LNCaP clone FGC (cell line): ENCODE measurements around the gene C2CD4A.

Experiments
- DNase-seq: peaks from one replicate; pipeline ENCODE4 v3.0.0-alpha.2; 2011; ENCODE audit warnings: low read depth
- H3K4me3 ChIP-seq: 2 replicates; pipeline ENCODE4 v1.5.1; 2011; ENCODE audit warnings: mild to moderate bottlenecking, low read depth, low read length, control low read depth
- TF ChIP-seq, protein P1 (sequence below): IDR thresholded peaks from 2 replicates; pipeline ENCODE4 v1.5.1; 2012; ENCODE audit warnings: mild to moderate bottlenecking; ENCODE audit not compliant: control insufficient read depth, insufficient read depth; ENCODE audit errors: extremely low read depth

Gene C2CD4A

DNA sequence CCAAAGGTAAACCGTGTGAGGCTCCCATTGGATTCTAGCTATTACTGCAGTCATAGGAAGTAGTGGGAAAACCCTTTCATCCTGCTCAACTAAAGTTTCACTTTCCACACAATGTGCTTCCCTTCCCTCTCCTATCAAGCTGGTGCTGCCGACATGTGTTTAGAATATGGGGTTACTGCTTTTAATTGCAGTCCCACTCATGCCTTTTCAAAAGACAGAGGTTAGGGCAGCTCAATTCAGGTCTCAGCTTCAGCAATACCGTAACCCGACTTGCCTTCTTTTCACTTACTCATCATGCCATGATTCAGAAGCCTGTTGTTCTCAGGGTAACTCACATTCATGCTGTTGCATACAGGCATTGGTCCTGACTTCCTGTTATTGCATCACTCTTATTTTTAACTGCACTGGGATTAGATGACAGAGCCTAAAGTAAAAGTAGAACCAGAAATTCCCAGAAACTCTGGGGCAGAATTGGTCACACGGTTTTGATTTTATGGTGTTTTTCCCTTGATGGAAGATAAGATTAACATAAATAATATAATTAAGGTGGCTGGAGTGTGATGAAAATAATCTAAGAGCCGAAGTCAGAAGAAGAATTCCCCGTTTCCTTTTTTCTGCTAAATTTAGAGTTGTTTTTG, 52.6 kb downstream of the C2CD4A start:
- TF ChIP-seq, protein P1, sequence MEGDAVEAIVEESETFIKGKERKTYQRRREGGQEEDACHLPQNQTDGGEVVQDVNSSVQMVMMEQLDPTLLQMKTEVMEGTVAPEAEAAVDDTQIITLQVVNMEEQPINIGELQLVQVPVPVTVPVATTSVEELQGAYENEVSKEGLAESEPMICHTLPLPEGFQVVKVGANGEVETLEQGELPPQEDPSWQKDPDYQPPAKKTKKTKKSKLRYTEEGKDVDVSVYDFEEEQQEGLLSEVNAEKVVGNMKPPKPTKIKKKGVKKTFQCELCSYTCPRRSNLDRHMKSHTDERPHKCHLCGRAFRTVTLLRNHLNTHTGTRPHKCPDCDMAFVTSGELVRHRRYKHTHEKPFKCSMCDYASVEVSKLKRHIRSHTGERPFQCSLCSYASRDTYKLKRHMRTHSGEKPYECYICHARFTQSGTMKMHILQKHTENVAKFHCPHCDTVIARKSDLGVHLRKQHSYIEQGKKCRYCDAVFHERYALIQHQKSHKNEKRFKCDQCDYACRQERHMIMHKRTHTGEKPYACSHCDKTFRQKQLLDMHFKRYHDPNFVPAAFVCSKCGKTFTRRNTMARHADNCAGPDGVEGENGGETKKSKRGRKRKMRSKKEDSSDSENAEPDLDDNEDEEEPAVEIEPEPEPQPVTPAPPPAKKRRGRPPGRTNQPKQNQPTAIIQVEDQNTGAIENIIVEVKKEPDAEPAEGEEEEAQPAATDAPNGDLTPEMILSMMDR, result no peak
- no peak for DNase-seq
- H3K4me3 ChIP-seq, result no peak overlapping the region

DNA sequence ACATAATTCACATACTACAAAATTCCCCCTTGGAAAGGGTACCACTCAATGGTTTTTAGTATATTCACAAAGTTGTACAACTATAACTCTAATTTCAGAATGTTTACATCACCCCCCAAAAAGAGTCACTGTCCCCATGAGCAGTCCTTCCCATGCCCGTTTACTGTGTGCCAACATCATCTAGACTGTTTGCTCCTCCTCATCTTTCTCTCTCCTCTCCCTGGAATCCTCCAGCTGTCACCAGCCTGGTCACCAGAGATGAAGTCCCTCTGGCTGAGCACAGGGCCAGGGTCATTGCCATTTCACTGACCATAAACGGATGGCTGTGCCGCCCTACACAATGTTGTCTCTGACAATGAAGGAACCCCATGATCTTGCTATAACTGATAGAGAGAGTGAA, 53.1 kb downstream of the C2CD4A start:
- H3K4me3 ChIP-seq, result no peak overlapping the region
- no peak for DNase-seq
- TF ChIP-seq, protein P1, result no peak
